Liver (tissue), 3 donors: Measurements from ENCODE around the gene CSMD2.

ENCODE experiments used
- EGR1 ChIP-seq, 2 donors: IDR thresholded peaks; 2 replicates each; pipeline ENCODE4 v1.6.1; 2016 to 2018; ENCODE audit warnings: antibody characterized with exemption in 2 of 2, low read depth in 2 of 2
- FOXA2 ChIP-seq: IDR thresholded peaks from 2 replicates; pipeline ENCODE4 v1.6.1; 2016; ENCODE audit warnings: antibody characterized with exemption
- GABPA ChIP-seq, 2 donors: IDR thresholded peaks in 1 of 2; conservative IDR thresholded peaks in 1 of 2; 2 replicates each; pipeline ENCODE4 v1.6.1; 2016; ENCODE audit warnings: antibody characterized with exemption in 2 of 2, mild to moderate bottlenecking in 1 of 2, moderate library complexity in 1 of 2
- HNF4G ChIP-seq: IDR thresholded peaks from 2 replicates; pipeline ENCODE4 v1.6.1; 2016; ENCODE audit warnings: antibody characterized with exemption
- JUND ChIP-seq, 2 donors: IDR thresholded peaks; 2 replicates each; pipeline ENCODE4 v1.6.1; 2016; ENCODE audit warnings: antibody characterized with exemption in 2 of 2
- RAD21 ChIP-seq, 2 donors: IDR thresholded peaks; 2 replicates each; pipeline ENCODE4 v1.6.1; 2016; ENCODE audit warnings: antibody characterized with exemption in 2 of 2, mild to moderate bottlenecking in 2 of 2
- RXRA ChIP-seq, 2 donors: IDR thresholded peaks; 2 replicates each; pipeline ENCODE4 v1.6.1; 2017 to 2018; ENCODE audit warnings: antibody characterized with exemption in 2 of 2, mild to moderate bottlenecking in 1 of 2
- TAF1 ChIP-seq: conservative IDR thresholded peaks from 2 replicates; pipeline ENCODE4 v1.6.1; 2016; ENCODE audit warnings: antibody characterized with exemption, mild to moderate bottlenecking
- TF ChIP-seq, protein P1 (sequence below): fragments of 150-350 bp; IDR thresholded peaks from 2 replicates; pipeline ENCODE4 v1.5.1; 2017; ENCODE audit warnings: improper control_type of control experiment, low read depth, low read length; ENCODE audit not compliant: missing input control
- TF ChIP-seq, protein P2 (sequence below): IDR thresholded peaks from 2 replicates; pipeline ENCODE4 v1.6.1; 2016; ENCODE audit warnings: antibody characterized with exemption
- TF ChIP-seq, protein P3 (sequence below): IDR thresholded peaks from 2 replicates; pipeline ENCODE4 v1.6.1; 2016; ENCODE audit warnings: antibody characterized with exemption
- TF ChIP-seq, protein P4 (sequence below): IDR thresholded peaks from 2 replicates; pipeline ENCODE4 v1.6.1; 2016; ENCODE audit warnings: antibody characterized with exemption, mild to moderate bottlenecking
- donor health status: healthy.
- donor health status: healthy.

DNA sequence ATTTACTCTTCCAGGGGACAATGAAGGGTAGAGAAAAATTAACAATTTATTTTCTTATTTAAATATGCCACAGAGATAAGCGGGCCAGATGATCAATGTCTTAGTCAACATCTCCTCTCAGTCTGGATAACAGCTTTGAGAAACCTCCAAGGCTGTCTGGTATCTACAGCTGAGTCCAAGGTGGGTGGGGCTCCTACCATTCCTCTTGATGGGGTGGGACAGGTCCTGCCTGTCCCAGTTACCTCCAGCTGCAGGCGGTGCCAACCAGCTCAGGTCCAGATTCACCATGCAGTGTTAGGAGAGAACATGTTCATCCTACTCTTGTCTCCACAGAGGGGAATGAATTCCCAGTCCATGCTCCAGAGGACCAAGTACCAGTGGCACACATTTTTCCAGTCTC lies 21.1 kb downstream of the CSMD2 start:
- TF ChIP-seq, protein P1, sequence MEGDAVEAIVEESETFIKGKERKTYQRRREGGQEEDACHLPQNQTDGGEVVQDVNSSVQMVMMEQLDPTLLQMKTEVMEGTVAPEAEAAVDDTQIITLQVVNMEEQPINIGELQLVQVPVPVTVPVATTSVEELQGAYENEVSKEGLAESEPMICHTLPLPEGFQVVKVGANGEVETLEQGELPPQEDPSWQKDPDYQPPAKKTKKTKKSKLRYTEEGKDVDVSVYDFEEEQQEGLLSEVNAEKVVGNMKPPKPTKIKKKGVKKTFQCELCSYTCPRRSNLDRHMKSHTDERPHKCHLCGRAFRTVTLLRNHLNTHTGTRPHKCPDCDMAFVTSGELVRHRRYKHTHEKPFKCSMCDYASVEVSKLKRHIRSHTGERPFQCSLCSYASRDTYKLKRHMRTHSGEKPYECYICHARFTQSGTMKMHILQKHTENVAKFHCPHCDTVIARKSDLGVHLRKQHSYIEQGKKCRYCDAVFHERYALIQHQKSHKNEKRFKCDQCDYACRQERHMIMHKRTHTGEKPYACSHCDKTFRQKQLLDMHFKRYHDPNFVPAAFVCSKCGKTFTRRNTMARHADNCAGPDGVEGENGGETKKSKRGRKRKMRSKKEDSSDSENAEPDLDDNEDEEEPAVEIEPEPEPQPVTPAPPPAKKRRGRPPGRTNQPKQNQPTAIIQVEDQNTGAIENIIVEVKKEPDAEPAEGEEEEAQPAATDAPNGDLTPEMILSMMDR: no peak
- TF ChIP-seq RAD21 (IDR thresholded peaks at IDR 0.05): no peak
- TF ChIP-seq TAF1: no peak
- TF ChIP-seq GABPA (IDR thresholded peaks at IDR 0.05 in 1 of 2, conservative IDR thresholded peaks at IDR 0.05 in 1 of 2): no peak
- no peak for TF ChIP-seq FOXA2
- TF ChIP-seq, protein P2, sequence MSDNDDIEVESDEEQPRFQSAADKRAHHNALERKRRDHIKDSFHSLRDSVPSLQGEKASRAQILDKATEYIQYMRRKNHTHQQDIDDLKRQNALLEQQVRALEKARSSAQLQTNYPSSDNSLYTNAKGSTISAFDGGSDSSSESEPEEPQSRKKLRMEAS: no peak
- TF ChIP-seq HNF4G: no peak
- TF ChIP-seq RXRA (IDR thresholded peaks at IDR 0.05): no peak
- no peak for TF ChIP-seq JUND (IDR thresholded peaks at IDR 0.05)
- TF ChIP-seq, protein P3, sequence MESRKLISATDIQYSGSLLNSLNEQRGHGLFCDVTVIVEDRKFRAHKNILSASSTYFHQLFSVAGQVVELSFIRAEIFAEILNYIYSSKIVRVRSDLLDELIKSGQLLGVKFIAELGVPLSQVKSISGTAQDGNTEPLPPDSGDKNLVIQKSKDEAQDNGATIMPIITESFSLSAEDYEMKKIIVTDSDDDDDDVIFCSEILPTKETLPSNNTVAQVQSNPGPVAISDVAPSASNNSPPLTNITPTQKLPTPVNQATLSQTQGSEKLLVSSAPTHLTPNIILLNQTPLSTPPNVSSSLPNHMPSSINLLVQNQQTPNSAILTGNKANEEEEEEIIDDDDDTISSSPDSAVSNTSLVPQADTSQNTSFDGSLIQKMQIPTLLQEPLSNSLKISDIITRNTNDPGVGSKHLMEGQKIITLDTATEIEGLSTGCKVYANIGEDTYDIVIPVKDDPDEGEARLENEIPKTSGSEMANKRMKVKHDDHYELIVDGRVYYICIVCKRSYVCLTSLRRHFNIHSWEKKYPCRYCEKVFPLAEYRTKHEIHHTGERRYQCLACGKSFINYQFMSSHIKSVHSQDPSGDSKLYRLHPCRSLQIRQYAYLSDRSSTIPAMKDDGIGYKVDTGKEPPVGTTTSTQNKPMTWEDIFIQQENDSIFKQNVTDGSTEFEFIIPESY: no peak
- no peak for TF ChIP-seq EGR1 (IDR thresholded peaks at IDR 0.05; ENCODE audit: low read depth in 2 of 2)
- TF ChIP-seq, protein P4, sequence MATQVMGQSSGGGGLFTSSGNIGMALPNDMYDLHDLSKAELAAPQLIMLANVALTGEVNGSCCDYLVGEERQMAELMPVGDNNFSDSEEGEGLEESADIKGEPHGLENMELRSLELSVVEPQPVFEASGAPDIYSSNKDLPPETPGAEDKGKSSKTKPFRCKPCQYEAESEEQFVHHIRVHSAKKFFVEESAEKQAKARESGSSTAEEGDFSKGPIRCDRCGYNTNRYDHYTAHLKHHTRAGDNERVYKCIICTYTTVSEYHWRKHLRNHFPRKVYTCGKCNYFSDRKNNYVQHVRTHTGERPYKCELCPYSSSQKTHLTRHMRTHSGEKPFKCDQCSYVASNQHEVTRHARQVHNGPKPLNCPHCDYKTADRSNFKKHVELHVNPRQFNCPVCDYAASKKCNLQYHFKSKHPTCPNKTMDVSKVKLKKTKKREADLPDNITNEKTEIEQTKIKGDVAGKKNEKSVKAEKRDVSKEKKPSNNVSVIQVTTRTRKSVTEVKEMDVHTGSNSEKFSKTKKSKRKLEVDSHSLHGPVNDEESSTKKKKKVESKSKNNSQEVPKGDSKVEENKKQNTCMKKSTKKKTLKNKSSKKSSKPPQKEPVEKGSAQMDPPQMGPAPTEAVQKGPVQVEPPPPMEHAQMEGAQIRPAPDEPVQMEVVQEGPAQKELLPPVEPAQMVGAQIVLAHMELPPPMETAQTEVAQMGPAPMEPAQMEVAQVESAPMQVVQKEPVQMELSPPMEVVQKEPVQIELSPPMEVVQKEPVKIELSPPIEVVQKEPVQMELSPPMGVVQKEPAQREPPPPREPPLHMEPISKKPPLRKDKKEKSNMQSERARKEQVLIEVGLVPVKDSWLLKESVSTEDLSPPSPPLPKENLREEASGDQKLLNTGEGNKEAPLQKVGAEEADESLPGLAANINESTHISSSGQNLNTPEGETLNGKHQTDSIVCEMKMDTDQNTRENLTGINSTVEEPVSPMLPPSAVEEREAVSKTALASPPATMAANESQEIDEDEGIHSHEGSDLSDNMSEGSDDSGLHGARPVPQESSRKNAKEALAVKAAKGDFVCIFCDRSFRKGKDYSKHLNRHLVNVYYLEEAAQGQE: no peak
